GM23338 (cell line): Measurements from ENCODE around the gene MYO7B. TPM values are rescaled to one million over a fixed set of nuclear protein-coding genes. Genes with fewer than 3 reads are reported as not detected.

Experiments
- ATAC-seq: fragments of 200-7000 bp; cut with Tn5 transposase; 3 replicates; pipeline ENCODE4 v1.9.1; 2020
- DNase-seq: peaks from one replicate; pipeline ENCODE4 v3.0.0-alpha.2; 2015; ENCODE audit warnings: low spot score
- H2AFZ ChIP-seq: fragments of 200-600 bp; sonication (generic); 2 replicates; pipeline ENCODE4 v1.8.0; 2016; ENCODE audit warnings: antibody characterized with exemption, mild to moderate bottlenecking, moderate library complexity
- H3F3A ChIP-seq: fragments of 200-600 bp; sonication (generic); replicated peaks from 2 replicates; pipeline ENCODE4 v1.8.0; 2017; ENCODE audit warnings: antibody characterized with exemption, mixed run types, low read depth
- H3K27ac ChIP-seq: fragments of 200-600 bp; sonication (generic); 2 replicates; pipeline ENCODE4 v1.6.1; 2016; ENCODE audit warnings: low read depth
- H3K27me3 ChIP-seq: fragments of 200-600 bp; sonication (generic); 2 replicates; pipeline ENCODE4 v1.8.0; 2016; ENCODE audit warnings: mild to moderate bottlenecking, mixed run types, moderate library complexity; ENCODE audit not compliant: insufficient read depth
- H3K36me3 ChIP-seq: fragments of 200-600 bp; sonication (generic); 2 replicates; pipeline ENCODE4 v1.8.0; 2016; ENCODE audit warnings: mild to moderate bottlenecking; ENCODE audit not compliant: insufficient read depth
- H3K4me1 ChIP-seq: fragments of 200-600 bp; sonication (generic); 2 replicates; pipeline ENCODE4 v1.8.0; 2016; ENCODE audit warnings: mild to moderate bottlenecking, moderate library complexity; ENCODE audit not compliant: insufficient read depth
- H3K4me2 ChIP-seq: fragments of 200-600 bp; sonication (generic); 2 replicates; pipeline ENCODE4 v1.7.1; 2017; ENCODE audit warnings: mixed run types
- H3K4me3 ChIP-seq: fragments of 200-600 bp; sonication (generic); 2 replicates; pipeline ENCODE4 v1.6.1; 2016; ENCODE audit warnings: mixed run types
- H3K79me2 ChIP-seq: fragments of 200-600 bp; sonication (generic); replicated peaks from 2 replicates; pipeline ENCODE4 v1.8.0; 2017; ENCODE audit warnings: mild to moderate bottlenecking; ENCODE audit not compliant: insufficient read depth
- H3K9me2 ChIP-seq: fragments of 200-600 bp; sonication (generic); 2 replicates; pipeline ENCODE4 v1.8.0; 2017; ENCODE audit not compliant: insufficient read depth
- H4K20me1 ChIP-seq: fragments of 200-600 bp; sonication (generic); replicated peaks from 2 replicates; pipeline ENCODE4 v1.8.0; 2017; ENCODE audit warnings: mild to moderate bottlenecking; ENCODE audit not compliant: insufficient read depth
- H3K27ac Mint-ChIP-seq: 2 replicates; pipeline ENCODE4 v1.8.0; 2020; ENCODE audit warnings: inconsistent platforms, mild to moderate bottlenecking, moderate library complexity, mixed read lengths
- H3K27me3 Mint-ChIP-seq: 3 replicates; pipeline ENCODE4 v1.8.0; 2022; ENCODE audit warnings: low read depth, mild to moderate bottlenecking, moderate library complexity, mixed read lengths, inconsistent platforms; ENCODE audit not compliant: insufficient read depth, poor library complexity
- H3K36me3 Mint-ChIP-seq: 3 replicates; pipeline ENCODE4 v1.8.0; 2021; ENCODE audit warnings: low read depth, mild to moderate bottlenecking, inconsistent platforms, moderate library complexity, mixed read lengths
- H3K4me1 Mint-ChIP-seq: 3 replicates; pipeline ENCODE4 v1.8.0; 2020; ENCODE audit warnings: mild to moderate bottlenecking, inconsistent platforms, mixed read lengths
- H3K4me3 Mint-ChIP-seq: 3 replicates; pipeline ENCODE4 v1.8.0; 2021; ENCODE audit warnings: moderate library complexity, mild to moderate bottlenecking, inconsistent platforms, mixed read lengths
- H3K9me3 Mint-ChIP-seq: 3 replicates; pipeline ENCODE4 v1.8.0; 2020; ENCODE audit warnings: moderate library complexity, mild to moderate bottlenecking, inconsistent platforms, mixed read lengths
- CREB1 ChIP-seq: fragments of 250-450 bp; sonication (Bioruptor Pico); IDR thresholded peaks from 2 replicates; pipeline ENCODE4 v1.5.0; 2020; ENCODE audit warnings: low read depth, mild to moderate bottlenecking, moderate library complexity
- NANOG ChIP-seq: IDR thresholded peaks from 2 replicates; pipeline ENCODE4 v1.6.1; 2016; ENCODE audit warnings: antibody characterized with exemption, borderline replicate concordance
- POLR2AphosphoS5 ChIP-seq: IDR thresholded peaks from 2 replicates; pipeline ENCODE4 v1.6.1; 2016; ENCODE audit warnings: antibody characterized with exemption, low read depth
- STAT1 ChIP-seq: IDR thresholded peaks from one replicate; pipeline ENCODE4 v1.6.1; 2016; ENCODE audit warnings: antibody characterized with exemption; ENCODE audit not compliant: unreplicated experiment
- ZNF331 ChIP-seq: fragments of 250-450 bp; sonication (Bioruptor Pico); IDR thresholded peaks from 2 replicates; pipeline ENCODE4 v1.5.0; 2020; ENCODE audit warnings: low read depth, mild to moderate bottlenecking, moderate library complexity
- ZNF462 ChIP-seq: fragments of 250-450 bp; sonication (Bioruptor Pico); IDR thresholded peaks from 2 replicates; pipeline ENCODE4 v1.5.0; 2020; ENCODE audit warnings: mild to moderate bottlenecking, moderate library complexity
- polyA plus RNA-seq: library from polyadenylated mRNA; unstranded; fragments of >200 nt; fragmentation: Nextera tagmentation; extraction: Ambion mirVana; gene quantifications from 2 replicates; pipeline ENCODE4 v1.2.1, GENCODE V29; 2016
- total RNA-seq: library from RNA; depleted of rRNA; stranded (reverse); fragments of >200 nt; shearing (Covaris generic); gene quantifications from 2 replicates; pipeline ENCODE4 v1.2.3, GENCODE V29; 2014
- TF ChIP-seq, protein P1 (sequence below): IDR thresholded peaks from one replicate; pipeline ENCODE4 v1.6.1; 2018; ENCODE audit warnings: antibody characterized with exemption; ENCODE audit not compliant: unreplicated experiment

The MYO7B gene
- total and polyA plus RNA-seq, 2 experiments from 2014 or later, result not detected

DNA sequence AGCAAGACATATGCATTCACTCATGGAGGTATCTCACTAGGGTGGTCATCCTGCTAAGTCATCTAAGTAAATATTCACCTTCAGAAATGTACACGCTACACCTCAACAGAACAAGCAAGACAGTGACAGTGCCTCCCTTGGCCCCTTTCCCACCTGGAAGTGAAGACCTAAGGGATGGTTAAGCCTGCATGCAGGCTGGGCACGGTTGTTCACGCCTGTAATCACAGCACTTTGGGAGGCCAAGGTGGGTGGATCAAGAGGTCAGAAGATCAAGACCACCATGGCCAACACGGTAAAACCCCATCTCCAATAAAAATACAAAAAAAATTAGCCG is 135.4 kb downstream of the MYO7B start:
- DNase-seq, result no peak
- Histone ChIP-seq H3K4me3 (no peak overlapping the region), H3K79me2 (no peaks in the 10 kb centered on the region), H3K36me3 (no peaks in the 10 kb centered on the region), H3K27ac (no peak overlapping the region), H4K20me1 (no peaks in the 10 kb centered on the region), H3K27me3 (peaks cover 35% of the 10 kb centered on the region), H2AFZ (no peak overlapping the region), H3K9me2 (no peaks in the 10 kb centered on the region), H3F3A (0 out of 2 replicates have a peak, but pooled peaks cover 4% of the 10 kb centered on the region), H3K4me2 (no peak overlapping the region), H3K4me1 (peaks cover 2% of the 10 kb centered on the region; the same call in 1 of the 2 replicates)
- no peaks in the 10 kb centered on the region for H3K36me3 Mint-ChIP-seq
- H3K9me3 Mint-ChIP-seq, result no peaks in the 10 kb centered on the region; the same call in 2 of the 3 replicates
- no peak for ATAC-seq
- peaks cover 2% of the 10 kb centered on the region; the same call in 2 of the 3 replicates for H3K4me1 Mint-ChIP-seq
- H3K4me3 Mint-ChIP-seq, result no peak overlapping the region
- no peak overlapping the region for H3K27ac Mint-ChIP-seq
- peaks cover 24% of the 10 kb centered on the region for H3K27me3 Mint-ChIP-seq
- TF ChIP-seq POLR2AphosphoS5 (no peak), ZNF331 (CRISPR knock-in tag) (no peak), STAT1 (no peak), ZNF462 (CRISPR knock-in tag) (no peak), NANOG (no peak), CREB1 (CRISPR knock-in tag) (no peak)
- TF ChIP-seq, protein P1, sequence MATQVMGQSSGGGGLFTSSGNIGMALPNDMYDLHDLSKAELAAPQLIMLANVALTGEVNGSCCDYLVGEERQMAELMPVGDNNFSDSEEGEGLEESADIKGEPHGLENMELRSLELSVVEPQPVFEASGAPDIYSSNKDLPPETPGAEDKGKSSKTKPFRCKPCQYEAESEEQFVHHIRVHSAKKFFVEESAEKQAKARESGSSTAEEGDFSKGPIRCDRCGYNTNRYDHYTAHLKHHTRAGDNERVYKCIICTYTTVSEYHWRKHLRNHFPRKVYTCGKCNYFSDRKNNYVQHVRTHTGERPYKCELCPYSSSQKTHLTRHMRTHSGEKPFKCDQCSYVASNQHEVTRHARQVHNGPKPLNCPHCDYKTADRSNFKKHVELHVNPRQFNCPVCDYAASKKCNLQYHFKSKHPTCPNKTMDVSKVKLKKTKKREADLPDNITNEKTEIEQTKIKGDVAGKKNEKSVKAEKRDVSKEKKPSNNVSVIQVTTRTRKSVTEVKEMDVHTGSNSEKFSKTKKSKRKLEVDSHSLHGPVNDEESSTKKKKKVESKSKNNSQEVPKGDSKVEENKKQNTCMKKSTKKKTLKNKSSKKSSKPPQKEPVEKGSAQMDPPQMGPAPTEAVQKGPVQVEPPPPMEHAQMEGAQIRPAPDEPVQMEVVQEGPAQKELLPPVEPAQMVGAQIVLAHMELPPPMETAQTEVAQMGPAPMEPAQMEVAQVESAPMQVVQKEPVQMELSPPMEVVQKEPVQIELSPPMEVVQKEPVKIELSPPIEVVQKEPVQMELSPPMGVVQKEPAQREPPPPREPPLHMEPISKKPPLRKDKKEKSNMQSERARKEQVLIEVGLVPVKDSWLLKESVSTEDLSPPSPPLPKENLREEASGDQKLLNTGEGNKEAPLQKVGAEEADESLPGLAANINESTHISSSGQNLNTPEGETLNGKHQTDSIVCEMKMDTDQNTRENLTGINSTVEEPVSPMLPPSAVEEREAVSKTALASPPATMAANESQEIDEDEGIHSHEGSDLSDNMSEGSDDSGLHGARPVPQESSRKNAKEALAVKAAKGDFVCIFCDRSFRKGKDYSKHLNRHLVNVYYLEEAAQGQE, result no peak
